ENCODE measurements around the gene LRPPRC.

LRPPRC gene

DNA sequence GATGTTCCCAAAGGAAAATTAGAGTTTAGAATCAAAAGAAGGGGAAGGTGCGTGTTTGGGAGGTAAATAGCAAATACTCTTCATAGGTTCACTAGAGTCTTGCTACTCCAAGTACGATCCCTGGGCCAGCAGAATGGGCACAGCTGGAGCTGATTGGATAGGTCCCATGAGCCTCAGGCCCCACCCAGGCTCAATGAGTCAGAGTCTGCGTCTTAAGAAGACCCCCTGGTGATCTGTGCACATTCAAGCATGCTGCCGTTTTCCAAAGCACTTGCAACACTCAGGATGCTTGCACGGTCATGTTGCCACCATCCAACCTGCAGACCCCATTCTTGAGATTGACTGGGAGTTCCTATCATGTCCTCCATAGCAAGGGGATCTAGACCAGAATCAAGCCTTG lies 116.5 kb downstream of the LRPPRC start:
- Mint-ChIP-seq H3K27me3 (peaks cover 9% of the 10 kb centered on the region), H3K9me3 (ENCODE audit: low read depth) (no peaks in the 10 kb centered on the region)

DNA sequence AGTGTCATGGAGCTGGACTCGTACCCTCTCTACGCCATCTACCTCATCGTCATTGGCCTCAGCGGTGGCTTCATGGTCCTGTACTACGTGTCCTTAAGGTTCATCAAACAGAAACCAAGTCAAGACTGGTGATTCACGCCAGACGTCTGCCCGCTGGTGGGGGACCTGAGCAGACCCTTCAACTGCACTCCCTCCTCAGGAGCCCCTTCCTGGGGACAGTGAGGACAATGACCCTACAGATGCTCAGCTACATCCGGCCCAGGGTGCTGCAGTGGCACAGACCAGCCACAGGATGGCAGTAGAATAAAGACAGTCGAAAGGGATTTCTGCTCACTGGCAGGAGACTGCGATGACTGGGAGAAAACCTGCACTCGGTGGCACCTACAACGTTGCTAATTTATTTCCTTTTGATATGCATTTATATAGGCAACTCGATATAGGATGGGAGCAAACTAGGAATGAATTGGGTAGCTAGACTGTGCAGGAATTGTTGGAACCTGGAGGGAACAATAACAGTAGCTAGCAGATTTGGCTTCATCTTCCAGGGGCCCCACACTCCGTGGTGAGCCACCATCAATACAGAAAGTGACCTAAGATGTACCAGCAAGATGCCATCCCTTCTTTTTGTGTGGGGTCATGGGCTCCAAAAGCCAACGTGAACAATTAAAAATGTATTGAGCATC lies 117.9 kb downstream of the LRPPRC start:
- Mint-ChIP-seq H3K4me3 (no peak overlapping the region), H3K27ac (no peak overlapping the region)

More for the DNA sequence above, 116.5 kb downstream of the LRPPRC start:
- no peak overlapping the region for H3K4me3 Mint-ChIP-seq
- H3K4me1 Mint-ChIP-seq (ENCODE audit: low read depth), result peaks cover 6% of the 10 kb centered on the region
- H3K27ac Mint-ChIP-seq, result no peak overlapping the region
- peaks cover 2% of the 10 kb centered on the region for H3K36me3 Mint-ChIP-seq

DNA sequence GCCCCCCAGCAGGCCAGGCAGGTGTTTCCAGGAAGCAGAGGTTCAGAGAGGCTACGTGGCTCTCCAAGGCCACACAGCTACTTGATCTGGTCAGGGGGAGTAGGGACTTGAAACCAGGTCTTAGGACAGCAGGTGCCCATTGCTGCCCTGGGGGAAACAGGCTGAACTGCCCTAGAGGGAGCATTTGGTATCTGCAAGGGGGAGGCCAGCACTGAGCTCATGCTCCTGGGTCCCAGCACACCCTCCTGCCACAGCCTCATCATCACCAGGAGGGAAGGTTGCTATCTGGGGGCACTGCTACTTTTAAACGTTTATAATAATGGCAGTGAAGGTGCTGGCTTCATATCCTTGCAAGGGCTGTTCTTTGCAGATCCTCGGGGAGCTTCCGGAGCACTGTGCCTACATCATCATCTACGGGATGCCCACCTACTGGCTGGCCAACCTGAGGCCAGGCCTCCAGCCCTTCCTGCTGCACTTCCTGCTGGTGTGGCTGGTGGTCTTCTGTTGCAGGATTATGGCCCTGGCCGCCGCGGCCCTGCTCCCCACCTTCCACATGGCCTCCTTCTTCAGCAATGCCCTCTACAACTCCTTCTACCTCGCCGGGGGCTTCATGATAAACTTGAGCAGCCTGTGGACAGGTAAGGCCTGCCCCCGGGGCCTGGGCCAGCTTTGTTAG lies 120.9 kb downstream of the LRPPRC start:
- Mint-ChIP-seq H3K27me3 (peaks cover 21% of the 10 kb centered on the region), H3K9me3 (ENCODE audit: low read depth) (no peaks in the 10 kb centered on the region)

More for the DNA sequence above, 117.9 kb downstream of the LRPPRC start:
- peaks cover 6% of the 10 kb centered on the region for H3K4me1 Mint-ChIP-seq (ENCODE audit: low read depth)
- H3K9me3 Mint-ChIP-seq (ENCODE audit: low read depth), result no peaks in the 10 kb centered on the region
- H3K27me3 Mint-ChIP-seq, result peaks cover 14% of the 10 kb centered on the region
- no peaks in the 10 kb centered on the region for H3K36me3 Mint-ChIP-seq

GRCh38 chr2:43872151-43872550 lies 123.6 kb downstream of the LRPPRC start:
- H3K27ac Mint-ChIP-seq, result no peak overlapping the region
- no peaks in the 10 kb centered on the region for H3K9me3 Mint-ChIP-seq (ENCODE audit: low read depth)
- H3K4me3 Mint-ChIP-seq, result no peak overlapping the region
- H3K27me3 Mint-ChIP-seq, result peaks cover 27% of the 10 kb centered on the region
- H3K4me1 Mint-ChIP-seq (ENCODE audit: low read depth), result no peaks in the 10 kb centered on the region
- H3K36me3 Mint-ChIP-seq, result no peaks in the 10 kb centered on the region

More for the DNA sequence above, 120.9 kb downstream of the LRPPRC start:
- H3K4me1 Mint-ChIP-seq (ENCODE audit: low read depth), result peaks cover 6% of the 10 kb centered on the region
- no peak overlapping the region for H3K27ac Mint-ChIP-seq
- H3K36me3 Mint-ChIP-seq, result no peaks in the 10 kb centered on the region
- H3K4me3 Mint-ChIP-seq, result no peak overlapping the region

- peaks cover 18% of the 10 kb centered on the region for H3K27me3 Mint-ChIP-seq
- H3K36me3 Mint-ChIP-seq, result no peaks in the 10 kb centered on the region
- no peaks in the 10 kb centered on the region for H3K9me3 Mint-ChIP-seq (ENCODE audit: low read depth)
- H3K4me1 Mint-ChIP-seq (ENCODE audit: low read depth), result no peaks in the 10 kb centered on the region
- no peak overlapping the region for H3K27ac Mint-ChIP-seq
- H3K4me3 Mint-ChIP-seq, result no peak overlapping the region
Observed at GRCh38 chr2:43855292-43855691, 140.5 kb downstream of the LRPPRC start.

GRCh38 chr2:43854671-43855070 lies 141.1 kb downstream of the LRPPRC start:
- H3K36me3 Mint-ChIP-seq, result no peaks in the 10 kb centered on the region
- no peak overlapping the region for H3K27ac Mint-ChIP-seq
- H3K4me1 Mint-ChIP-seq (ENCODE audit: low read depth), result no peaks in the 10 kb centered on the region
- H3K27me3 Mint-ChIP-seq, result peaks cover 18% of the 10 kb centered on the region
- H3K4me3 Mint-ChIP-seq, result no peak overlapping the region
- H3K9me3 Mint-ChIP-seq (ENCODE audit: low read depth), result no peaks in the 10 kb centered on the region

DNA sequence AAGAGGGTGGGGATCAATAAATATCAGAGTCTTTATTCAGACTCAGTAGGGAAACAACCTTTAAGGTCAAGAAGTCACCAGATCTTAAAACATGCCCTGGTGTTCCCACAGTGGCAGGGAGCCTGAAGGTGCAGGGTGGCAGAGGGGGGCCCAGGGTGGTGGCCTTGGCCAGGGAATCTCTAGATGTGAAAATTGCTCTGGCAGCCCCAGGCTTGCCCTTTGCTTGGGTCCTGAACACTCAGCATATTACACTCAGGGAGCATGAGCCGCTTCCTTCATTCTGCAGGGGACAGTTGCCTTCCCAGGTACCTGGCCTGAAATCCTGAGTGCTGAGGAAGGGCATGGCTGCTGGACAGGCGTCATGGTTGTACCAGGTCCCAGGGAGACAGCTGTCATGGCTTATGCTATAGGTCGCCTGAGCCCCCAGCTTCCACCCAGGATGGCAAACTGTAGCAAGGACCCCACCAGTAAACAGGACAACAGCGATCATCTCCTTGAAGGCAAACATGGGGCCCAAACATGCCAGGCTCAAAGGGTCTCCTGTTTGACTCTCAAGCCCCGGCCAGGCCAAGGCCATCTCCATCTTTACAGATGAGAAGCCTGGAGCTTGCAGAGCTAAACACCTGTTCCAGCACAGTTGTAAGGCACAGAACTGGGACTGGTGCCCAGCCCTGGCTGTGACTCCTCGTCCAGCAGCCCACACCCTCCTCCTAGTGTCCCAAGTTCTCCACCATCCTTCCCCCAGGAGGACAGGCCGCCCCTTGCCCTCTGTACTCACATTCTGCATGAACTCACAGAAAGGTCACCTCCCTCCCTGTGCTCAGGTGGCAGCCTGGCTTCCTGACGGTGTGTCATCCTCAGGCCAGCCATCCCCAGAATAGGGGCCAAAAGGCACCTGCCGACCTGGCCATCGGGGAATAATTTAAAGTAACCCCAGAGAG lies 142.4 kb downstream of the LRPPRC start:
- Mint-ChIP-seq H3K36me3 (no peaks in the 10 kb centered on the region), H3K9me3 (ENCODE audit: low read depth) (no peaks in the 10 kb centered on the region), H3K27ac (no peak overlapping the region), H3K4me1 (ENCODE audit: low read depth) (no peaks in the 10 kb centered on the region), H3K27me3 (peaks cover 17% of the 10 kb centered on the region), H3K4me3 (no peak overlapping the region)

GRCh38 chr2:43852196-43852730 lies 143.5 kb downstream of the LRPPRC start:
- Mint-ChIP-seq H3K27ac (no peak overlapping the region), H3K9me3 (ENCODE audit: low read depth) (no peaks in the 10 kb centered on the region), H3K4me3 (no peak overlapping the region), H3K27me3 (peaks cover 17% of the 10 kb centered on the region), H3K4me1 (ENCODE audit: low read depth) (no peaks in the 10 kb centered on the region), H3K36me3 (no peaks in the 10 kb centered on the region)

- no peaks in the 10 kb centered on the region for H3K9me3 Mint-ChIP-seq (ENCODE audit: low read depth)
- no peak overlapping the region for H3K4me3 Mint-ChIP-seq
- no peaks in the 10 kb centered on the region for H3K4me1 Mint-ChIP-seq (ENCODE audit: low read depth)
- H3K27me3 Mint-ChIP-seq, result peaks cover 17% of the 10 kb centered on the region
- no peaks in the 10 kb centered on the region for H3K36me3 Mint-ChIP-seq
- no peak overlapping the region for H3K27ac Mint-ChIP-seq
Observed at GRCh38 chr2:43851011-43851980, 144.5 kb downstream of the LRPPRC start.

GRCh38 chr2:43848214-43848613 lies 147.6 kb downstream of the LRPPRC start:
- peaks cover 3% of the 10 kb centered on the region for H3K27me3 Mint-ChIP-seq
- no peak overlapping the region for H3K4me3 Mint-ChIP-seq
- no peaks in the 10 kb centered on the region for H3K36me3 Mint-ChIP-seq
- H3K27ac Mint-ChIP-seq, result no peak overlapping the region
- H3K9me3 Mint-ChIP-seq (ENCODE audit: low read depth), result no peaks in the 10 kb centered on the region
- no peaks in the 10 kb centered on the region for H3K4me1 Mint-ChIP-seq (ENCODE audit: low read depth)

- no peak overlapping the region for H3K27ac Mint-ChIP-seq
- no peak overlapping the region for H3K4me3 Mint-ChIP-seq
- H3K9me3 Mint-ChIP-seq (ENCODE audit: low read depth), result no peaks in the 10 kb centered on the region
- H3K36me3 Mint-ChIP-seq, result no peaks in the 10 kb centered on the region
- H3K4me1 Mint-ChIP-seq (ENCODE audit: low read depth), result no peaks in the 10 kb centered on the region
- peaks cover 3% of the 10 kb centered on the region for H3K27me3 Mint-ChIP-seq
Observed at GRCh38 chr2:43846140-43846793, 149.5 kb downstream of the LRPPRC start.

DNA sequence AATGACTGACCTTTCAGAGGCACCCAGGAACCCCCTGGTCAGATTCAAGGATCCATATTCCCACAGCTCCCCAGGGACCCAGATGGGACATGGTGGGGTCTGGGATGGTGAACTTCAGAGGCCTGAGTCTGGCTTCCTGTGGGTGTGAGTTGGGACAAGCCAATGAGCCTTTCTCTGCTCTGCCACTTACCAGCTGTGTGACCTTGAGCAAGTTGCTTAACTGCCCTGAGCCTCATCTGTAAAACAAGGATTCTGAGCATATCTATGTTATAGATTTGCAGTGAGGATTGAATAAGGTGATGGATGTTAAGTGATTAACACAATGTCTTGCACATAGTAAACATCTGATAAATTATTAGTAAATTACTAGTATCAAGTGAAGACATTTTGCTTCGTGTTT lies 150.6 kb downstream of the LRPPRC start:
- H3K27me3 Mint-ChIP-seq, result peaks cover 3% of the 10 kb centered on the region
- H3K27ac Mint-ChIP-seq, result no peak overlapping the region
- no peaks in the 10 kb centered on the region for H3K4me1 Mint-ChIP-seq (ENCODE audit: low read depth)
- no peaks in the 10 kb centered on the region for H3K36me3 Mint-ChIP-seq
- no peak overlapping the region for H3K4me3 Mint-ChIP-seq
- H3K9me3 Mint-ChIP-seq (ENCODE audit: low read depth), result no peaks in the 10 kb centered on the region

DNA sequence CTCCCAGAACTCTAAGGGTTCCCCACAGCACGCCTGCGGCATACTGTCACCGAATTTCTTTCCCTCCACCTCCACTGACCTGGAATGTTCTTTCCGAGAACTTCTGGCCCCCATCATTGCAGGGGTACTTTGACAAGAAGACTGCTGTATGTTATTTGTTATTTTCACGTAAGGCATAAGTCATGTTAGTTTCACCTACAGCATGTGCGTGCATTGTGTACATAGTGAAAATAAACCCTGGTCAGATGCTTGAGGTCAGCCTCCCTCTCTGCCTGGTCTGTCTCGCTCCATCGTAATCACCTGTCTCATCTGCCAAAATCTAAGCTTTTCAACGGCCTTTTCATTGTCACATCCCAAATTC lies 152.9 kb downstream of the LRPPRC start:
- H3K4me3 Mint-ChIP-seq, result no peak overlapping the region
- H3K27ac Mint-ChIP-seq, result no peak overlapping the region
- no peaks in the 10 kb centered on the region for H3K36me3 Mint-ChIP-seq
- no peaks in the 10 kb centered on the region for H3K4me1 Mint-ChIP-seq (ENCODE audit: low read depth)
- H3K9me3 Mint-ChIP-seq (ENCODE audit: low read depth), result no peaks in the 10 kb centered on the region
- no peaks in the 10 kb centered on the region for H3K27me3 Mint-ChIP-seq

Measured in activated naive CD8-positive, alpha-beta T cell (primary cell).